CD8-positive, alpha-beta memory T cell (primary cell): ENCODE results near the gene RNFT2. TPM values are rescaled to one million over a fixed set of nuclear protein-coding genes. Genes with fewer than 3 reads are reported as not detected.

Source experiments
- CTCF ChIA-PET: fragments of 350-600 bp; sonication (Branson Sonifier 250); formaldehyde crosslinking; loops from one replicate; lab custom pipeline; 2021; ENCODE audit warnings: antibody characterized with exemption; lab: Charles Lee
- POLR2A ChIA-PET: fragments of 350-600 bp; sonication (Branson Sonifier 250); formaldehyde crosslinking; loops from one replicate; lab custom pipeline; 2021; ENCODE audit warnings: antibody characterized with exemption; lab: Charles Lee
- DNase-seq, 5 donors: peaks; one replicate each; pipeline versions ENCODE4 v3.0.0 to v3.0.0-alpha.2; 2020 to 2022; ENCODE audit warnings: mixed read lengths in 1 of 5
- H3K27ac ChIP-seq: one replicate; pipeline ENCODE4 v1.7.0; 2013; ENCODE audit warnings: low read depth, mild to moderate bottlenecking, low read length, moderate library complexity
- H3K27me3 ChIP-seq: 2 replicates; pipeline ENCODE4 v1.7.0; 2013; ENCODE audit warnings: low read length, mild to moderate bottlenecking; ENCODE audit not compliant: insufficient read depth, poor library complexity, severe bottlenecking
- H3K36me3 ChIP-seq: 2 replicates; pipeline ENCODE4 v1.7.0; 2013; ENCODE audit warnings: mild to moderate bottlenecking, low read length, moderate library complexity; ENCODE audit not compliant: insufficient read depth
- H3K4me1 ChIP-seq: 2 replicates; pipeline ENCODE4 v1.7.0; 2013; ENCODE audit warnings: mild to moderate bottlenecking, low read length, moderate library complexity; ENCODE audit not compliant: insufficient read depth
- H3K4me3 ChIP-seq: 2 replicates; pipeline ENCODE4 v1.7.0; 2013; ENCODE audit warnings: mild to moderate bottlenecking, low read length
- H3K9me3 ChIP-seq: 2 replicates; pipeline ENCODE4 v1.7.0; 2013; ENCODE audit warnings: mild to moderate bottlenecking, low read length
- H3K27ac Mint-ChIP-seq, 8 donors: one replicate each; pipeline ENCODE4 v1.8.0; 2020 to 2021; ENCODE audit warnings: mixed read lengths in 8 of 8, mild to moderate bottlenecking in 6 of 8, inconsistent platforms in 3 of 8, moderate library complexity in 3 of 8
- H3K27me3 Mint-ChIP-seq, 2 donors: one replicate each; pipeline ENCODE4 v1.8.0; 2020 to 2021; ENCODE audit warnings: mixed read lengths in 2 of 2, mild to moderate bottlenecking in 1 of 2, moderate library complexity in 1 of 2
- H3K36me3 Mint-ChIP-seq, 3 donors: one replicate each; pipeline ENCODE4 v1.8.0; 2020 to 2021; ENCODE audit warnings: mixed read lengths in 3 of 3, inconsistent platforms in 1 of 3, mild to moderate bottlenecking in 1 of 3
- H3K4me1 Mint-ChIP-seq, 3 donors: one replicate each; pipeline ENCODE4 v1.8.0; 2020 to 2021; ENCODE audit warnings: mixed read lengths in 3 of 3, inconsistent platforms in 1 of 3, mild to moderate bottlenecking in 1 of 3
- H3K4me3 Mint-ChIP-seq, 7 donors: one replicate each; pipeline ENCODE4 v1.8.0; 2020 to 2021; ENCODE audit warnings: mixed read lengths in 7 of 7, mild to moderate bottlenecking in 6 of 7, moderate library complexity in 4 of 7, inconsistent platforms in 2 of 7
- H3K9me3 Mint-ChIP-seq, 5 donors: one replicate each; pipeline ENCODE4 v1.8.0; 2020 to 2022; ENCODE audit warnings: mixed read lengths in 5 of 5, mild to moderate bottlenecking in 3 of 5, moderate library complexity in 2 of 5, inconsistent platforms in 1 of 5
- polyA plus RNA-seq: library from polyadenylated mRNA; unstranded; fragments of 300-500 nt; fragmentation: Illumina TruSeq; gene quantifications from one replicate; pipeline ENCODE4 v1.2.3, GENCODE V29; 2021
- total RNA-seq, 2 experiments: library from RNA; stranded (reverse); gene quantifications; one replicate each; pipeline ENCODE4 v1.2.3, GENCODE V29; 2021

Gene RNFT2
- total and polyA plus RNA-seq, 3 experiments from 2014 or later, result 1.8 to 15.8 (median 14.6) TPM

- Mint-ChIP-seq H3K36me3 (no peaks in the 10 kb centered on the region), H3K27ac (no peak overlapping the region), H3K4me3 (no peak overlapping the region), H3K9me3 (peaks cover 0 to 6% (median 0%) of the 10 kb centered on the region in 5 donors), H3K4me1 (peaks cover 0 to 22% (median 13%) of the 10 kb centered on the region in 3 donors), H3K27me3 (peaks cover 28 to 67% of the 10 kb centered on the region in 2 donors)
- no peak for DNase-seq
- H3K27ac ChIP-seq, result no peak overlapping the region
- ChIA-PET CTCF (no interaction called here), POLR2A (no interaction called here)
- H3K9me3 ChIP-seq, result no peaks in the 10 kb centered on the region
- H3K36me3 ChIP-seq, result no peaks in the 10 kb centered on the region
- H3K4me3 ChIP-seq, result no peak overlapping the region
- peaks cover 5% of the 10 kb centered on the region for H3K4me1 ChIP-seq
- H3K27me3 ChIP-seq, result no peaks in the 10 kb centered on the region
These were observed 122.1 kb downstream of the RNFT2 start for GRCh38 chr12:116860263-116860662.

- no peak overlapping the region for H3K27ac ChIP-seq
- ChIA-PET POLR2A (no interaction called here), CTCF (no interaction called here)
- Mint-ChIP-seq H3K4me1 (peaks cover 0 to 22% (median 13%) of the 10 kb centered on the region in 3 donors), H3K36me3 (no peaks in the 10 kb centered on the region), H3K4me3 (no peak overlapping the region), H3K27ac (peak overlapping the region in 1 of 8 donors; percentile 91), H3K27me3 (peaks cover 24 to 60% of the 10 kb centered on the region in 2 donors), H3K9me3 (peaks cover 0 to 3% (median 0%) of the 10 kb centered on the region in 5 donors)
- H3K4me1 ChIP-seq, result peaks cover 5% of the 10 kb centered on the region
- H3K27me3 ChIP-seq, result no peaks in the 10 kb centered on the region
- peak in 3 of 5 donors; percentile 15 to 55 (median 29) for DNase-seq
- H3K36me3 ChIP-seq, result no peaks in the 10 kb centered on the region
- no peaks in the 10 kb centered on the region for H3K9me3 ChIP-seq
- H3K4me3 ChIP-seq, result no peak overlapping the region
These were observed 123.2 kb downstream of the RNFT2 start for GRCh38 chr12:116861320-116861719.

- Histone ChIP-seq H3K4me3 (no peak overlapping the region), H3K9me3 (no peaks in the 10 kb centered on the region), H3K4me1 (peaks cover 5% of the 10 kb centered on the region), H3K27me3 (no peaks in the 10 kb centered on the region), H3K27ac (no peak overlapping the region), H3K36me3 (no peaks in the 10 kb centered on the region)
- ChIA-PET POLR2A (no interaction called here), CTCF (no interaction called here)
- H3K27me3 Mint-ChIP-seq, result peaks cover 22 to 51% of the 10 kb centered on the region in 2 donors
- H3K4me1 Mint-ChIP-seq, result peaks cover 0 to 22% (median 13%) of the 10 kb centered on the region in 3 donors
- peaks cover 0 to 3% (median 0%) of the 10 kb centered on the region in 5 donors for H3K9me3 Mint-ChIP-seq
- no peaks in the 10 kb centered on the region for H3K36me3 Mint-ChIP-seq
- no peak overlapping the region for H3K4me3 Mint-ChIP-seq
- DNase-seq, result no peak
- no peak overlapping the region for H3K27ac Mint-ChIP-seq
These were observed 124.1 kb downstream of the RNFT2 start for GRCh38 chr12:116862167-116862566.

DNA sequence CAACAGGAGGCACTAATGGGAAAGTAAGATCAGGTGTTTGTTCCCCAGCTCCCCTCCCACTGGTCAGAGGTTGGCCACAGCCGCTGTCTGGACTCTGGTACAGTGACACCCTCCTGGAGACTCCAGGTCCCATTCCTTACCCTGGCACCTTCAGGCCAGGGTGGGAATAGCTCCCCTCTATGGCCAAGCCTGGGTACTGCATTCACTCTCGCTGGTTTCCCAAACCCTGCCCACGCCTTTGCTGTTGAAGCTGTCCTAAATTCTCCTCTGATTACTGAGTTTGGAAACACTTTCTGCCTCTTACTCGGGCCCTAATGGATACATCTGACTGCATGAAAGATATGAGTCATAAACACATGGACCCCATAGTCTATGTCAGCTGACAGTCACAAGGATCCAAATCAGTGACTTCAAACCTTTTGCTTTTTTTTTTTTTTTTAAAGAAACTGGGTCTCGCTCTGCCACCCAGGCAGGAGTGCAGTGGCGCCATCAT, 125.2 kb downstream of the RNFT2 start:
- H3K9me3 Mint-ChIP-seq, result no peaks in the 10 kb centered on the region
- no peaks in the 10 kb centered on the region for H3K36me3 Mint-ChIP-seq
- no peaks in the 10 kb centered on the region for H3K27me3 ChIP-seq
- ChIA-PET POLR2A (no interaction called here), CTCF (no interaction called here)
- H3K4me1 Mint-ChIP-seq, result peaks cover 0 to 22% (median 13%) of the 10 kb centered on the region in 3 donors
- no peak for DNase-seq
- H3K4me1 ChIP-seq, result peaks cover 5% of the 10 kb centered on the region
- H3K36me3 ChIP-seq, result no peaks in the 10 kb centered on the region
- peak overlapping the region in 1 of 7 donors; percentile 48 for H3K4me3 Mint-ChIP-seq
- peaks cover 13 to 40% of the 10 kb centered on the region in 2 donors for H3K27me3 Mint-ChIP-seq
- H3K27ac Mint-ChIP-seq, result no peak overlapping the region
- no peak overlapping the region for H3K4me3 ChIP-seq
- no peak overlapping the region for H3K27ac ChIP-seq
- H3K9me3 ChIP-seq, result no peaks in the 10 kb centered on the region

DNA sequence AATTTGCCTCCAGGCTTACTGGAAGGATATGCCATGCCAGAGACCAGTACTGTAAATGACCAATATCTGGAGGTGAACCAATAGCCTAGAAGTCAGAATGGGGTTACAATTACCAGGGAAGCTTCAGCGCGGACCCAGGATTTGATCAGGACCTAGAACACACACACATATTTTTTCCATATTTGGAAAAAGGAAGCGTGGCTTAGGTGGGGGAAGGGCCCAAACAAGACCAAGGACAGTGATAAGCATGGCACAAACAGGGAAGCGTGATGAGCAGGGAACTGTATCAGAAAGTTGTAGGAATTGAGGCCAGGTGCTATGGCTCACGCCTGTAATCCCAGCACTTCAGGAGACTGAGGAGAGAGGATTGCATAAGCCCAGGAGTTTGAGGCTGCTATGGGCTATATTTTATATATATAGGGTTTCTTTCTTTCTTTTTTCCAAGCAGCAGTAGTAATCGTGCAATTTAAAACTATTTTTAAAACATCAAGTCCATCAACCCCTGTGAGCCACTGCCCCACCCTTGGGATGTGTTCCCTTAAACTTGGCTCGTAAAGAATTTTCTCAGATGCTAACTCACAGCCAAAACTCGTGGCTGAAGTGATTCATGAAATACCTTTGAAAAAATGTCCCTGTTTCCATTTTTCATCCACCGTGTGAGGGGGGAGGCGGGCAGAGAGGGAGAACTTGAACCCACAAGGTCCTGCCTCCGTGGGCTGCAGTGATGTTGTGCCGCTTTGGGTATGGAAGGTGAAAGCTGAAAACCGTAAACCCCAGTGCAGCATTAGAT, 126.5 kb downstream of the RNFT2 start:
- no peaks in the 10 kb centered on the region for H3K27me3 ChIP-seq
- Mint-ChIP-seq H3K36me3 (no peaks in the 10 kb centered on the region), H3K27me3 (peaks cover 13 to 33% of the 10 kb centered on the region in 2 donors), H3K9me3 (no peaks in the 10 kb centered on the region), H3K4me3 (no peak overlapping the region), H3K27ac (no peak overlapping the region), H3K4me1 (peaks cover 0 to 17% (median 13%) of the 10 kb centered on the region in 3 donors)
- ChIA-PET CTCF (no interaction called here), POLR2A (no interaction called here)
- H3K27ac ChIP-seq, result no peak overlapping the region
- H3K36me3 ChIP-seq, result no peaks in the 10 kb centered on the region
- H3K4me3 ChIP-seq, result no peak overlapping the region
- no peak for DNase-seq
- H3K4me1 ChIP-seq, result peaks cover 5% of the 10 kb centered on the region
- no peaks in the 10 kb centered on the region for H3K9me3 ChIP-seq

GRCh38 chr12:116867523-116867922, 129.4 kb downstream of the RNFT2 start:
- no peak for DNase-seq
- no peaks in the 10 kb centered on the region for H3K9me3 Mint-ChIP-seq
- Histone ChIP-seq H3K4me3 (no peak overlapping the region), H3K36me3 (no peaks in the 10 kb centered on the region), H3K27me3 (no peaks in the 10 kb centered on the region), H3K27ac (no peak overlapping the region), H3K9me3 (no peaks in the 10 kb centered on the region), H3K4me1 (no peaks in the 10 kb centered on the region)
- ChIA-PET POLR2A (no interaction called here), CTCF (no interaction called here)
- no peaks in the 10 kb centered on the region for H3K4me1 Mint-ChIP-seq
- H3K36me3 Mint-ChIP-seq, result no peaks in the 10 kb centered on the region
- no peak overlapping the region for H3K27ac Mint-ChIP-seq
- H3K27me3 Mint-ChIP-seq, result peaks cover 6 to 20% of the 10 kb centered on the region in 2 donors
- no peak overlapping the region for H3K4me3 Mint-ChIP-seq

GRCh38 chr12:116870306-116870705, 132.2 kb downstream of the RNFT2 start:
- Mint-ChIP-seq H3K36me3 (no peaks in the 10 kb centered on the region), H3K27me3 (peaks cover 17 to 26% of the 10 kb centered on the region in 2 donors), H3K4me1 (no peaks in the 10 kb centered on the region), H3K4me3 (no peak overlapping the region), H3K9me3 (peaks cover 0 to 13% (median 4%) of the 10 kb centered on the region in 5 donors), H3K27ac (no peak overlapping the region)
- Histone ChIP-seq H3K4me3 (no peak overlapping the region), H3K36me3 (no peaks in the 10 kb centered on the region), H3K4me1 (no peaks in the 10 kb centered on the region), H3K27ac (no peak overlapping the region), H3K27me3 (no peaks in the 10 kb centered on the region), H3K9me3 (no peaks in the 10 kb centered on the region)
- DNase-seq, result no peak
- ChIA-PET CTCF (no interaction called here), POLR2A (no interaction called here)

DNA sequence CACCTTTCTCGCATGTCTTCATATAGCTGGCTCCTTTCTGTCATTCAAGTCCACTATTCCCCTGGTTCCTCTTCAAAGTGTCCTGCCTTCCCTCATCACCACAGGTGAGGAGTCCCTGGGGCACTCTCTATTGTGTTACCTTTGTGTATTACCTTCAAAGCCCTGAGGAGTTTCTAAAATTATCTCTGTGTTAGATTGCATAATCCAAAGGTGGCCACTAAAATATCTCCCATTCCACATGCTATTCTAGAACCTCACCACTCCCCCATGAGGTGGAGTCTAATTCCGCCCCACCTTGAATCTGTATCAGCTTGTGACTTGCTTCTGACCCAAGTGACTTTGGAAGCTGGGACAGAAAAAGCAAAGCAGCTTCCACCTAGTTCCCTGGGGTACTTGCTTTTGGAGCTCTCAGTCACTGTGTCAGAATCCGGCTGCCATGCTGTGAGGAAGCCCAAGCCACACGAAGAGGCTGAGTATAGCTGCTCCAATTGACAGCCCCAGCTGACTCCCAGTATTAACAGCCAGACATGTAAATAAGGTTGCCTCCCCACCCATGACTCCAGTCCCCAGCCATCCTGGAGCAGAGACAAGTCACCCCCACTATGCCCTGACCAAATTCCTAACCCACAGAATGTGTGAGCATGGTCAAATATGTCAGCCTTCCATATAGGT, 136.3 kb downstream of the RNFT2 start:
- Mint-ChIP-seq H3K4me1 (peaks cover 9 to 13% (median 11%) of the 10 kb centered on the region in 3 donors), H3K9me3 (peaks cover 0 to 13% (median 5%) of the 10 kb centered on the region in 5 donors), H3K36me3 (no peaks in the 10 kb centered on the region), H3K4me3 (no peak overlapping the region), H3K27ac (no peak overlapping the region), H3K27me3 (peaks cover 39 to 62% of the 10 kb centered on the region in 2 donors)
- no peak overlapping the region for H3K27ac ChIP-seq
- CTCF ChIA-PET, result no interaction called here
- DNase-seq, result no peak
- H3K27me3 ChIP-seq, result peaks cover 14% of the 10 kb centered on the region
- H3K4me3 ChIP-seq, result no peak overlapping the region
- no peaks in the 10 kb centered on the region for H3K36me3 ChIP-seq
- H3K9me3 ChIP-seq, result no peaks in the 10 kb centered on the region
- peaks cover 11% of the 10 kb centered on the region for H3K4me1 ChIP-seq
- POLR2A ChIA-PET, result no interaction called here
